HPDE6-E6E7 (cell line): ENCODE results near the gene PSORS1C1.
"Not testable (repeated sequence)": the region's sequence is repeated elsewhere in the genome, so short reads cannot be mapped to it uniquely, and the experiment has no call there.

Experiments
- DNase-seq: peaks from one replicate; pipeline ENCODE4 v3.0.0; 2011; ENCODE audit warnings: missing footprints; ENCODE audit errors: extremely low spot score

PSORS1C1 gene

DNA sequence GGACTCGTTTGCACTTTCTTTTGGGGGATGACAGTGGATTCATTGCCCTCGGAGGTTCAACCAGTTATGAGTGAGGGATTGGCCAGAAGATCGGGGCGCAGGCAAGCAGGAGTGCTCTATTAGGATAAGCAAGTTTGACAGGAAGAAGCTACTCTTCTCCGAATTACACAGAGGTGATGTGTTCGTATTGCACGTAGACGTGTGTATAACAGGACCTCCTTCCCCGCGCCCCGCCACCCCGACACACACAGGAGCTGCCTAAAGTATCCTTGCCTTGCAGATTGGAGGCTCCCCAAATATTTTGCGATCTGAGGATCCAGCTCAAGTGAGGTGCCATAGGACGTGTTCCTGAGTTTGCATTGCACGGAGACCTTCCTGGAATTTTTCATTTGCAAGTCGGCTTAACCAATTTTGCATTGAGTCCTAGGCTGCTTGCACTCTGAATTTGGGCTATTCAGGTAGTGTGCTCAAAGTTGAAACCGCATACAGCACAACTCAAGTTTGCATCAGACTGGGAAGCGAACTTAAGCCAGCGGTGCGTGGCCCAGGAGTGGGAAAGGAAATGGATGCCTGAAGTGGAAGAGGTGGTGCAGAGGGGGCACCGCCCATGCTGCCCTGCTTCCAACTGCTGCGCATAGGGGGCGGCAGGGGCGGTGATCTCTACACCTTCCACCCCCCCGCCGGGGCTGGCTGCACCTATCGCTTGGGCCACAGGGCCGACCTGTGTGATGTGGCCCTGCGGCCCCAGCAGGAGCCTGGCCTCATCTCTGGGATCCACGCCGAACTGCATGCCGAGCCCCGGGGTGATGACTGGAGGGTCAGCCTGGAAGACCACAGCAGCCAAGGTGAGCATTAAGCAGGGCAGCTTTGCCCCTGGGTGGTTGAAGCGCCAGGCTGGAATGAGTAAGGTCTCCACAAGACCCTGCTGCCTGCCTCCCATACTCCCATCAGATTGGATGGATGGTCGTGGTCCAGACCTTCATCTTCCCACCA lies 44.6 kb downstream of the PSORS1C1 start:
- DNase-seq: peak; percentile 58

DNA sequence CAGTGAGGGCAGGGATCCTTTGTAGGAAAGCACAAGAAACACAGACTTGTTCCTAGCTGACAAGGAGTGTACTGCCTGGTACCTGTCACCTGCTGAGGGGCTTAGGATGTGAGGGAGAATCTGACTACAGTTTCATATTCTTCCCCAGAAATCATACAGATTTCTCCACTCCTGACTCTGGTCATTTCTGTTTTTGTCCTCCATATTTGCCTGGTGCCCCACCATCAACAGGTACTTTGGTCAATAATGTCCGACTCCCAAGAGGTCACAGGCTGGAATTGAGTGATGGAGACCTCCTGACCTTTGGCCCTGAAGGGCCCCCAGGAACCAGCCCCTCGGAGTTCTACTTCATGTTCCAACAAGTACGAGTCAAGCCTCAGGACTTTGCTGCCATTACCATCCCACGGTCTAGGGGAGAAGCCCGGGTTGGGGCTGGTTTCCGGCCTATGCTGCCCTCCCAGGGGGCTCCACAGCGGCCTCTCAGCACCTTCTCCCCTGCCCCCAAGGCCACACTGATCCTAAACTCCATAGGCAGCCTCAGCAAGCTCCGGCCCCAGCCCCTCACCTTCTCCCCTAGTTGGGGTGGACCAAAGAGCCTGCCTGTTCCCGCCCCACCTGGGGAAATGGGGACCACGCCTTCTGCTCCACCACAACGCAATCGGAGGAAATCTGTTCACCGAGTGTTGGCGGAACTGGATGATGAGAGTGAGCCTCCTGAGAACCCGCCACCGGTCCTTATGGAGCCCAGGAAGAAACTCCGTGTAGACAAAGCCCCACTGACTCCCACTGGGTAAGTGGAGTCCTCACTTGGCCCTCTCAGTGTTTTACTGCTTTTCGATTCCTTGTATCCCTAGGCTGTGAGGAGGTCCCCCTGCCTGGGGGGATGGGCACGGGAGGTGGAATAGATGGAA lies 46.9 kb downstream of the PSORS1C1 start:
- no peak for DNase-seq

DNA sequence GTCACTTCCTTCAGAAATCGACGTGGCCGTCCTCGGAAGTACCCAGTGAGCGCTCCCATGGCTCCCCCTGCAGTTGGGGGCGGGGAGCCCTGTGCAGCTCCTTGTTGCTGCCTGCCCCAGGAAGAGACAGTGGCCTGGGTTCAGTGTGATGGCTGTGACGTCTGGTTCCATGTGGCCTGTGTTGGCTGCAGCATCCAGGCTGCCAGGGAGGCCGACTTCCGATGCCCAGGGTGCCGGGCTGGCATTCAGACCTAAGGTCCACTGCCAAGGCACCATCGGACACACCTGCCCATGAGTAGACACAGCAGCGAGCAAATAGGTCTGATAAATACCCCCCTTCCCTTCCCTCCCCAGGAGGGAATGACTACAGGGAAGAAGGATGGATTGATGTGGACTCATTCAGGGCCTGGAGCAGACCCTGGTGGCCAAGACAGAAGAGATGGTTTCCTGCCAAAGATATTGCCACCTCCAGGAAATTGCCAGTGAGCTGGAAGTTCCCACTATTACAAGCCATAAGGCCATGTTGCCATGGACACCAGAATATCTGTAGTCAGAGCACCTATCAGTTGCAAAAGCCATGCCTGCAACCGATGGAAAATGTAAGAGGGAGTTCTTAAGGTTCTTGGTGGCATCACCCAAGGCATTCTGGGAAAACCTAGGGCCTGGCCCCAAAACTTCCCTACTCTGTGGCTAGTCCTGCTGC lies 48.0 kb downstream of the PSORS1C1 start:
- DNase-seq: no peak

DNA sequence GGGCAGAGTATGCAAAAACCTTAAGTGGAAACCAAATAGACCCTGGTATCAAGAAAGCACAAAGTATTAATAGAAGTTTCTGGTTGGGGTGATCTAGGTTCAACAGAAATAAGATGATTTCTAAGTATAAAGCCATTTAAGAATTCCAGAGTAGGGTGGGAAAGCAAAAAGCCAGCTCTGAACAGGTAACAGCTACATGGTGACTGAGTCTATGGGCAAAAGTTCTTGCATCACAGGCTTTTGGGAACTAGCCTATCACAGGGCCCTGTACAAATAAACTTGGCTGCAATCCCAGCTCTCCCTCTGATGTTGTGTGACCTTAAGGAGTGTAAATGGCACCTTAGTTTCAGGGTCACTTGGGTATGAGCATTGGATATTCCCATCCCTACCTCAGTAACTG lies 49.3 kb downstream of the PSORS1C1 start:
- no peak for DNase-seq

DNA sequence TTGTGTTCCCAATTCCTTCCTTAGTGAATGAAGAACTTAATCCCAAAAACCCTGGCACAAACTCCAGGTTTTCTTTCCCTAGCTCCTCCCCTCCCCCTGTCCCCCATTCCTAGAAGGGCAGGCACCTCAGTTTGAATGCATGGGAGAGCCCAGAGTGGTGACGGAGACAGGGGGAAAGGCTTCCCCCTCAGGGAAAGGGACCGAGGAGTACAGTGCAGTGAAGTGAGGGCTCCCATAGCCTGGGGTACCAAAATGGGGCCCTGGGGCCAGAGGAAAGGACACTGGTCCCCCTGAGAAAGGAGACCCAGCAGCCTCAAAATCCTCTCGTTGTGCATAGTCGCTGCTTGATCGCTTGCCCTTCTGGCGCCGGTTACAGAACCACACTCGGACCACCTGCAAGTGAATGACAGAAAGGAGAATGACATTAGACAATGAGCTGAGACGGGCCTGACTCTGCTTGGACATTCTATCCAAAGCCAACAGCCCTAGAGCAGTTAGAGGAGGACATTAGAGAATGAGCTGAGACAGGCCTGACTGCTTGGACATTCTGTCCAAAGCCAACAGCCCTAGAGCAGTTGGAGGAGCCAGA lies 50.0 kb downstream of the PSORS1C1 start:
- not testable (repeated sequence) for DNase-seq

DNA sequence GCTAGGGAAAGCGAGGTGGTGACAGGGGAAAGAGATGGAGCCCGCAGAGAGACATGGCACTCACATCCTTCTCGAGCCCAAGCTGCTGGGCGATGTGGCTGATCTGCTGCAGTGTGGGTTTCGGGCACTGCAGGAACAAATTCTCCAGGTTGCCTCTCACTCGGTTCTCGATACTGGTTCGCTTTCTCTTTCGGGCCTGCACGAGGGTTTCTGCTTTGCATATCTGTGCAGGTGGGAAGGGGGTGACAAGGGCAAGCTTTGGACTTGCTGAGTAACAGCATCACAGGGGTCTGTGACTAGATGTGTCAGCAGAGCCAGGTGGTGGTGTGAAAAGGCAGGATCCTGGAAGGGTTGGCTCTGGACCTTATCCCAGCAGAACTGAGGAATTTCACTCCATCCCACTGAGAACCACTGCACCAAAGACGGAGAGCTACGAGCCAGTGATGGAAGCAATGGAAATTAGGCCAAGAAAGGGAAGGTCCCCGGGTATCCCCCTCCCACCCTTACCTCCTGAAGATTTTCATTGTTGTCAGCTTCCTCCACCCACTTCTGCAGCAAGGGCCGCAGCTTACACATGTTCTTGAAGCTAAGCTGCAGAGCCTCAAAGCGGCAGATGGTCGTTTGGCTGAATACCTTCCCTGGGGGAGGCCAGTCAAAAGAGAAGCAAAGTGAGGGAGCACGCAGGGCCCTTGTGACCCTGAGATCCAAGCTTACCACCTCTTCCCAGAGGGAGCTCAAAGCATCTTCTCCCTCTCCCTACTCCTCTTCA lies 50.6 kb downstream of the PSORS1C1 start:
- not testable (repeated sequence) for DNase-seq

DNA sequence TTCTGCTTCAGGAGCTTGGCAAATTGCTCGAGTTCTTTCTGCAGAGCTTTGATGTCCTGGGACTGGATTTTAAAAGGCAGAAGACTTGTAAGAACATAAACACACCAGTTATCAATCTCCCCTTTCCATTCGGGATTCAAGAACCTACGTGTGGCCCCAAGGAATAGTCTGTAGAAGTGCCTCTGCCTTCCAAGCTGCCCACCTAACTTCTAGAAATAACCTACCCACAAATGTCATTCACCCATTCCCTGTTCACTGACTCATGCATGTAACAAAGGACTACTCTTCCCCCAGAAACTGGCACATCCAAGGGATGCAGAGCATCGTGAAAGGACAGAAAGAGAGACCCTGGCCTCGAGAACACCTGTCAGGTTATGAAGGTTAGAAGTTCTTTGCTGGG lies 51.4 kb downstream of the PSORS1C1 start:
- no peak for DNase-seq

DNA sequence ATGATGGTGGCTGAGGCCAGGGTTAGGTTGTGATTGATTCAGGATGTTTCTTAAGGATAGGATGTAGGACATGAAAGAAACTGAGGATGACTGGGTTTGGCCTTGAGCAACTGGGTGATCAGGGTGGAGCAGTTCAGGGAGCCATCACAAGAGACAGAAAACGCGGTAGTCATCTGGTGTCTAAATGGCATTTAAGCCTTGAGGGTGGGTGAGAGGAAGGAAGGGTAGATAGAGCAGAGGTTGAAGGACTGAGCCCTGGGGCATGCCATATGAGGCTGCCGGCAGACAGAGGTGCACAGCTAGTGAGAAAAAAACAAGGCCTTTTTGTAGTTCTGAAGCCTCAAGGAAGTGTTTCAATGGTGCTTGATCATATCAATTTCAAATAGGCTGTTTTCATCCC lies 54.0 kb downstream of the PSORS1C1 start:
- no peak for DNase-seq

DNA sequence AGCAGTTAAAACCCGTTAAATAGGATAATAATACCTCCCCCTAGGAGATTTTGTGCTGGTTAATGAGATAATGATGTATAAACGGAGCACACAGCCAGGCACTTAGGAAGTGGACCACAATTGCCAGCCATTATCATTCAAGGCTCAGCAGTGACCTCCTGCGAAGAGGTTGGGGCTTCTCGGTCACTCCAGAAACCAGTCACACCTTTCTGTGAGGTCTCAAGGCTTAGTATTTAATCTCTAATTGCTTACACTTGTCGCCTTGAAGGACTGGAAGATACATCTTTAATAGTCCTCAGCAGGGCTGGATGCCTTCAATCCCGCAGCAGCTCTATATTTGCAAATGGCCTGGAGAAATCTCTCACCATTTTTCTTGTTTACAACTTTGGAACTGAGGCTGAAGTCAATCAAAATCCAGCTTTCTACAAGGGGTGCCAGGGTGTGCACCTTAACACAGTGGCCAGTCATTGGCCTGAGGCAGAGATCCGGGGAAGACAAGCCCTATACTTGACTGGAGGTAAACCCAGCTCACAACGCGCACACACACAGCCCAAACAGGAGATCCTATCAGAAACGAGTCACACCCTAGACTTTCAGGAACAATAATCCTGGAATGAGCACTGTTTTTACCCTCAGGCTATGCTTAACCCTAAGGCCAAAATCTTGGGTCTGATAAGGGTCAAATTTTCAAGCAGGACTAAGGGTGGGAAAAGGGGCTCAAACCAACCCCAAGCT lies 54.7 kb downstream of the PSORS1C1 start:
- no peak for DNase-seq

DNA sequence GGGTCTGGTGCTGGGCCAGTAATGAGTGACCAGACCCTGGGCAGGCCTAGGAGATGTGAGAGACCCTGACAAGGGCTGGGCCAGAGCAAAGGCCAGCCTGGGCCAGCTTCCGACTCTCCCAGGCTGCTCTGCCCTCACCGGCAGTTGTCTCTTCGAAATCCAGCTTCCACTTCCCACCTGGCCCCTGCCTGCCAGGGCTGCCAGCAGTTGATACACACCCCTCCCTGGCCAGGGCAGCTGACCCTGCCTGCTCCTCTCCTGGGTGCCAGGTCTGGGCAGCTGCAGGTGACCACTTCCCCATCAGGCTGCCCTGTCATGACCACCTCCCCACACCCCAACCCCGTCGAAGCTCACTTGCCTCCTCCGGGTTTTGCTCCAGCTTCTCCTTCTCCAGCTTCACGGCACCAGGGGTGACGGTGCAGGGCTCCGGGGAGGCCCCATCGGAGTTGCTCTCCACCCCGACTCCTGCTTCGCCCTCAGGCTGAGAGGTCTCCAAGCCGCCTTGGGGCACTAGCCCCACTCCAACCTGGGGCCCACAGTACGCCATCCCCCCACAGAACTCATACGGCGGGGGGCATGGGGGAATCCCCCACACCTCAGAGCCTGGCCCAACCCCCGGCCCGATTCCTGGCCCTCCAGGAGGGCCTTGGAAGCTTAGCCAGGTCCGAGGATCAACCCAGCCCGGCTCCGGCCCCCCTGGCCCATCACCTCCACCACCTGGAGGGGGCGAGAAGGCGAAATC lies 55.4 kb downstream of the PSORS1C1 start:
- not testable (repeated sequence) for DNase-seq

DNA sequence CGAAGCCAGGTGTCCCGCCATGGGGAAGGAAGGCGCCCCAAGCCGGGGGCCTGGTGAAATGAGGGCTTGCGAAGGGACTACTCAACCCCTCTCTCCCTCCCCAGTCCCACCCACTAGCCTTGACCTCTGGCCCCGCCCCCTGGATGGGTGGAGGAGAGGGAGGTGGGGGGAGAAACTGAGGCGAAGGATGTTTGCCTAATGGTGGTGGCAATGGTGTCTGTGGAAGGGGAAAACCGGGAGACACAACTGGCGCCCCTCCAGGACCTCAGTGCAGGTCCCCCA lies 55.9 kb downstream of the PSORS1C1 start, which contains the start of gene POU5F1:
POU5F1 (minus strand) TSS at position 83 of the 282 bp plus-strand sequence; CDS start at position 21, 62 bp downstream.
- no peak for DNase-seq

DNA sequence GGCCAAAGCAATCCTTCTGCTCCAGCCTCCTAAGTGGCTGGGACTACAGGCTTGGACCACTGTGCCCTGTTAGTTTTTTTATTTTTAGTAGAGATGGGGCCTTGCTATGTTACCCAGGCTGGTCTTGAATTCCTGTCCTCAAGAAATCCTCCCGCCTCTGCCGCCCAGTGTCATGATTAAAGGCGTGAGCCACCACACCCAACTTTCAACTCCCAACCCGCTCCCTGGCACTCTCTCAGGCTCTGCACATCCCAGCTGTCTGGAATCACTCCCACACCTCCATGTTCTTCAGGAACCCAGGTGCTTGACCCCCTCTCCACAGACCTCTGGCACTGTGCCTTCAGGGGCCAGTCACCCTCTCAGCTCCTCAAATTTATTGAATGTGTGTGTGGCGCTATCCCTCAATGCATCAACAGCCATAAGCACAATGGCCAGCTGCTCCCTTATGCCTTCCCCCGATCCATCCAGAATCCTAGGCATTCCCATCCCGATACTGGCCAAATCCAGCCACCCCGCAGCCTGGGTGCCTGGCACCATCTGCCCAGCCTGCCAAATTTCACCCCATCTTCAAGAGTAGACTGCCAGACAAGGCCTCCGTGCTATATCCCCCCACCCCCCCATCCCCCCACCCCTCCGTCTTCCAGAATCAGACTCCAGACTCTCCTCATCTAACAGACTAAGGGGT lies 56.5 kb downstream of the PSORS1C1 start:
- no peak for DNase-seq

DNA sequence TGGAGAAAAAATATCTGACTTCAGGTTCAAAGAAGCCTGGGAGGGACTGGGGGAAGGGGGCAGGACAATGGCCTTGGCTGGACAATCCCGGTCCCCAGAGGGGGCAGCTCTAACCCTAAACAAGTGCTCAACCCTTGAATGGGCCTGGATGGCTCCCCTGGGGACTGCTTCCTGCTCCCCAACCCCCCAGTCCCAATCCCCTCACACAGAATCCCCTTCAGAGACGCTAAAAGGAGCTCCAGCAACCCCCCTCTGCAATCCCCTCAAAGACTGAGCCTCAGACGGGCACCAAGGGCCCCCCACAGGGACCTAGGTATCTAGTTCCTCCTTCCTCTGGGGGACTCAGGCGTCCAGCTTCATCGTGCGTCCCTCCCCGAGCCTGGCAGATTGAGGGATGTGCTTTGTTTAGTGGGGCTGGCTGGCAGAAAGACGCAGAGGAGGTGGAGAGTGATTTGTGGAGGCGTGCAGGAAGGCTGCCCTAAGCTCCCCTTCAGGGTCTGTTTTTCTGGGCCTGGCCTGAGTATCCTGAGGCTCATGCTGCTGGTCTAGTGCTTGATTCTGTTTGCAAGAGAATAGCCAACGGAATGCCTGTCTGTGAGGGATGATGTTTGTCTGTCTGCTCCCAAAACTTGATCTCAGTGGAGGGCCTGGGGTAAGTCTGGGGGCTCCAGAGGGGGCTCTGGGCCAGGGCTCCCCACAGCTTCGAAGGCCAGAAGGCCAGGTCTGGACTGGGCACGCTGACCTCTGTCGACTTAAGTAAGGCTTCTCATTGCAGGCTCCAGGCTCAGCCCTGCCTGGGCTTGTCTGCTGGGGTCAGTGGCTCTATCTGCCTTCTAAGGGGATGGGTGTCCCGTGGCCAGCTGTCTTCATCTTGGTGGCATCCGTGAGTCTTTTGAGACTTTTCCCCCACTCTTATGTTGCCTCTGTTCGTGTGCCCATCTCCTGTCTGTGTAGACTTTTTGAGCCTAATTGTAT lies 57.6 kb downstream of the PSORS1C1 start:
- DNase-seq: no peak

DNA sequence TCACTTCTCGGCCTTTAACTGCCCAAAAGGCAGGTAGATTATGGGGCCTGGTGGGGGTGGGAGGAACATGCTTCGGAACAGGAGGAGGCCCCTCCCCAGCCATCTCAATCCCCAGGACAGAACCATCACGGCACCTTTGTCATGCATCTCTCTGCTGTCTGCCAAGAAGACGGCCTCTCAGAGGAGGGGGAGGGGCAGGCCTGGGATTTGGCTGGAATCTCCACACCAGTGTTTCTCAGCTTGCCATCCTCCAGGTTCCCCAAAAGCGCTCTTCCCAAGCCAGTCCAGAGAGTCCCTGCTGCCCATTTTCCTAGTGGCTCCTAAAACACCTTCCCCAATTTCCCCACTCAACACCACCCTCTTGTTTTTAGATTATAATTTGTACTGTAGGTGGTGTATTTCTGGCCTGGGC lies 58.4 kb downstream of the PSORS1C1 start:
- DNase-seq: no peak

DNA sequence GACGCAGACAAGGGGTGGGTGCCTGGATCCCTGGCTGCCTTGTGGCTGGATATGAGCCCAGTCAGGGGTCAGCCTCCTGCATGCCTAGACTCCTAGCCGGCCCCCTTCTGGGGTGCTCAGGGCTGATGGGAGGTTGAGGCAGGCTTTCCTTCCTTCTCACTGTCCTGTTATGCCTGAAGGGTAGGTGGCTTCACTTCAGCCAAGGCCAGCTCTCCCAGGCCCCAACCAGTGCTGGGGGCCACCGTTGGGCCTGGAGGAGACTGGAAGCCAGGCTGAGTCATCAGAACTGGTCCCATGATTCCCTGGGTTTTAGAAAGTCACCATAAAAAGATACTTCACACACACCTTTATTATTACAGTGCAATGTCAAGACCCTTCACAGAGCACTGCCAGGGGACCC lies 58.8 kb downstream of the PSORS1C1 start:
- DNase-seq: no peak

DNA sequence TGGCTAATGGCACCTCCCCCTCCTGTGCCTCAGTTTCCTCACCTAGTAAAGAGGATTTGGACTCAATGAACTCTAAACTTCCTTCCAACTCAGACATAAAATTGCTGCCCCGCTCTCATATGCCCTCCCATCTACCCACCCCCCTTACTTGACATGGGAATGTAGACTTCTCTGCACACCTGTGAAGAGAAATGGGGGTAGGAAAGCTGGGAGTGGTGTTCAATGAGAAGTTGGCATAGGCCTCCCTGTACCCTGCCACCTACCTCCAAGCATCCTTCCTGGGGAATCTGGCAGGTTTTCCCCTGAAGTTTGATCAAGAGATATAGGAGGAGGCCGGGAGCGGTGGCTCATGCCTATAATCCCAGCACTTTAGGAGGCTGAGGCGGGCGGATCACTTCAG lies 59.8 kb downstream of the PSORS1C1 start:
- no peak for DNase-seq

DNA sequence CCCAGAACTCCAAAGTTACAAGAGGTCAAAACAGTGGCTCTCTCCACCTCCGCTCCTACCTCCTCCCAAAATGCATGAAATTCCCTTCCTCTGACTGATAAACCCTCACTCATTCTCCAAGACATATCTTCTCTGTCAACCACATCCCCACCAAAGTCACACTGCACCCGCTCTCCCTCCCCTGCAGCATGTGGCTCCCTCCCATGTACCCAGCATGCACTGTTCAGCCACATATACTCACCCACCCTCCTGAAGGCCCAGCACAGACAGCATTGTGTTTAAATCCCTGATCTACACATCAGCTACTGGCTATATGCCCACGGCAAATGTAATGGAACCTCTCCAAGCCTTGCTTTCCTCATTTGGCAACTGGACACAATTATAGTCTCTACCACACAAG lies 61.4 kb downstream of the PSORS1C1 start:
- DNase-seq: no peak
